HS-27A (cell line): ENCODE measurements around the gene AKAP13.
"Not testable (repeated sequence)": the region's sequence is repeated elsewhere in the genome, so short reads cannot be mapped to it uniquely, and the experiment has no call there.

Source experiments
- DNase-seq: peaks from one replicate; pipeline ENCODE4 v3.0.0-alpha.2; 2012; ENCODE audit warnings: low read depth, missing footprints

Gene AKAP13

GRCh38 chr15:85350395-85350794 is 30.0 kb upstream of the AKAP13 start:
- DNase-seq = no peak

- DNase-seq = not testable (repeated sequence)
Observed at GRCh38 chr15:85351501-85351900, 28.9 kb upstream of the AKAP13 start.

GRCh38 chr15:85351965-85352364 is 28.4 kb upstream of the AKAP13 start:
- DNase-seq = no peak

DNA sequence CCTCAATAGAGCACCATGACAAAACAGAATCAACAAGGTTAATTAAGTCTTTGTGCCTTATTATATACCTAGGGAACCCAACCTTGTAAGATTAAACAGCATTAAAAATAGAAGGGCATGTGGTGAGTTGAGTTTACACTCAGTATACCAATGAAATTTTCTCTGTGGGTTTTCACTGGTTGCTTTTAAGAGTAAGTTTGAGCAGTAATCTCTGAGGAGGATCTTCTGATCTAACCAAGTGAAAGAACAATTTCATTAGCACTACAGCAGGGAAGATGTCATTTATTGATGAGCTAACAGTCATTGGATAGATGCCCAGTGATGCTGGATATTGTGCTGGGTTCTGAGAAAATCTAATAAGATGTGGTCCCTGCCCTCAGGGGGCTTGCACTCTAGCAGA is 26.9 kb upstream of the AKAP13 start:
- DNase-seq = no peak

GRCh38 chr15:85354461-85354860 is 25.9 kb upstream of the AKAP13 start:
- DNase-seq = peak; percentile 63

GRCh38 chr15:85354948-85355347 is 25.5 kb upstream of the AKAP13 start:
- no peak for DNase-seq

DNA sequence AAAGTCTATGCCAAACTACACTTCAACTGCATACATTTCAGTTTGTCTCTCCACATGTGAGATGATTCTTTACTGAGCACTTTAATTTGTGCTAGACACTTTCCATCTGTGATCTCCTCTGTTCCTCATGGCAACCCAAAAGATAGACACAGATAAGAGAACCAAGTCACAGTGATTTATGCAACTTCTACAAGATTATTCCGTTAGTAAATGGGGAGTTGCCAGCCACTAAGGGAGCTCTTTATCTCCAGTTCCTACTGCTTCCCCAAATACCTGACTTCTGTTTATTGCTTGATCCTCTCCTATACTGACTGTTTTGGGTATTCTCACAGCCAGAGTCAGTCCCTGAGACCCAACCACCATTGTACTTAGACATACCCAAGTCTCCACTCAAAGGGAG is 24.1 kb upstream of the AKAP13 start:
- no peak for DNase-seq

DNA sequence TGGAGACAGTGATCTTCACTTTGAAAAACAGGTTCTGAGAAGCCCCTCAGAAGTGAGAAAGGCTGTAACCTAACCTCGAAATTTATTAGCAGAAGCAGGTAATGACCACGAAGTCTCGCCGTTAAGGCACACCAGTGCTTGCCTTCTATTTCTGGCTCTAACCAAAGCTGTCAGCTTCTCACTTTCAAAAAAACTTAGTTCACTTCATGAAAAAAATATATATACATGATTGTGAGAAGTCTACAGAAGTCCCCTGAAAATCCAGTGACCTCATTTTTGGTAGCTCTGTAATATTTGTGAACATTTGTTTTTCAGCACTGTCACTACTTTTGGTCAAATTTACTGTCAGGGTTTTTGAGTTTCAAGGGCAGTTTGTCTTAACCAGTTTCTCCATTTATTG is 19.1 kb upstream of the AKAP13 start:
- no peak for DNase-seq

- no peak for DNase-seq
Observed at GRCh38 chr15:85362436-85363081, 17.8 kb upstream of the AKAP13 start.

GRCh38 chr15:85365980-85366379 is 14.4 kb upstream of the AKAP13 start:
- no peak for DNase-seq

DNA sequence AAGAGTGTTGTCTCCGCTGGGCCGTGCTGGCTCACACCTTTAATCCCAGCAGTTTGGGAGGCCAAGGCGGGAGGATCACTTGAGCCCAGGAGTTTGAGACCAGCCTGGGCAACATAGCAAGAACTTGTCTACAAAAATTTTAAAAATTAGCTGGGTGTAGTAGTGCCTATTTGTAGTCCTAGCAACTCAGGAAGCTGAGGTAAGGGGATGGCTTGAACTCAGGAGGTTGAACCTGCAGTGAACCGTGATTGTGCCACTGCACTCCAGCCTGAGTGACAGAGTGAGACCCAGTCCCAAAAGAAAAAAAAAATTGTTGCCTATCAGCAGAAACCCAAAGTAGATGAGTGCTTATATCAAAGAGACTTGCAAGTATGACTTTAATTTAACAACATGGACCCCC is 12.7 kb upstream of the AKAP13 start:
- no peak for DNase-seq

DNA sequence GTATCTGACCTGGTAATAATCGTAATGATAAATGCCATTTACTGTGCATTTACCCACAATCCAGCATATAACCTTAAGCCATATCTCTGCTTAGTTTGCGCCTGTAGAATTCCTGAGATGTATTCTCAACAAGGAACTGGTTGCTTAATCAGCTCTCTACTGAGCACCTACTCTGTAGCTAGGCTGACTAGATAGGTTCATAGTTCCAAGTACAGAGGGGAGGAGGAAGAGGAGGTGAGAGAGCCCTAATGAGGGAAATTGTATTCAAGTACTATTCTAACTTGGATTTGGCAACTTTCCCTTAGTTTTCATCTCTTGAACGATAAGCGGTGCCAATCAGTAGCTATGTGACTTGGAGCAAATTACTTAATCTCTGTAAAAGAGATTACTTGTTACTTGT is 5.6 kb upstream of the AKAP13 start:
- DNase-seq = no peak

DNA sequence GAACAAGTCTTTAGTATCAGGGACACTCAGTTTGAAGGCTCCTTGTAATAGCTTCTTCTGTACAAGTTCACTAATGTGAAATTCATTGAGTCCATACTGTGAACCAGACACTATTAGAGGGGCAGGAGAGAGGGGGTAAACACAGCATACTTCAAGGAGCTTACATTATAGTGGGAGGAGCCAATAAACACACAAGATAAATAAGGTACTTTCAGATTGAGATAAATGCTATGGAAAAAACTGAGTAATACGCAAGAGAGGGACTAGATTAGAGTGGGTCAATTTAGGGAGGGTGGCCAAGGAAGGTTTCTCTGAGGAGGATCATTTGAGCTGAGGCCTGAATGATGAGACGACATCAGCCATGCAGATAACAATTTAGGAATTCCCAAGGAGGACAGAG is 3.1 kb upstream of the AKAP13 start:
- no peak for DNase-seq

GRCh38 chr15:85377986-85378385 is 2.4 kb upstream of the AKAP13 start:
- no peak for DNase-seq

DNA sequence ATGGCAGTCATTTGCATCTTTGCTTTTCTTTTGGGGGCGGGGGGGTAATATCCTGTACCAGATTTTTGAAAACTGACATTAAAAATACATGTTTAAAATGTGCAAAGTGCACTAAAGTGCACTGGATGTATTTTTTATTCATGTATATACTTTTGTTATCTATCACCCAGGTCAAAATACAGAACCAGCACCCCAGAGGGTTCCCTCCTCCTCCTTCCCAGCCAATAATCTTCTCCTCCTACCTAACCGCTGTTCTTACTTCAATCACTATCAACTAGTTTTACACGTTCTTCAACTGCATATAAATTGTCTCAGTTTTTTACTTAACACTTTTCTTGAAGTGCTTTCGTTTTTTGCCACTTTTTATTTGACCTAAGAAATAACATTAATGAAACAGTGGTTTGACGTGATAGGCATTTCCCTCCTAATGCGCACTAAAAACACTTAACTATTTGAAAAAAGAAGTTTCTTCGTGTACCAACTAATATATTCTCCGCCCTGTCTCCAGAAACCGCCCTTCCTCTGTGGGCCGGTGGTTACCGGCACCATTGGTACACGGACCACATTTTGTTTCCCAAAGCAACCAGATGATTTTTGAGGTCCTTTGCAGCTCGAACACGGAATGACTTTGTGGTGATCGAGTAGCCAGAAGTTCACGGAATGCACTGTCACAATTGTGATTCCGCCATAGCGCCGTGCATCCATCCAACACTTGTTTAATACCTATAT is 836 bp upstream of the AKAP13 start:
- no peak for DNase-seq

DNA sequence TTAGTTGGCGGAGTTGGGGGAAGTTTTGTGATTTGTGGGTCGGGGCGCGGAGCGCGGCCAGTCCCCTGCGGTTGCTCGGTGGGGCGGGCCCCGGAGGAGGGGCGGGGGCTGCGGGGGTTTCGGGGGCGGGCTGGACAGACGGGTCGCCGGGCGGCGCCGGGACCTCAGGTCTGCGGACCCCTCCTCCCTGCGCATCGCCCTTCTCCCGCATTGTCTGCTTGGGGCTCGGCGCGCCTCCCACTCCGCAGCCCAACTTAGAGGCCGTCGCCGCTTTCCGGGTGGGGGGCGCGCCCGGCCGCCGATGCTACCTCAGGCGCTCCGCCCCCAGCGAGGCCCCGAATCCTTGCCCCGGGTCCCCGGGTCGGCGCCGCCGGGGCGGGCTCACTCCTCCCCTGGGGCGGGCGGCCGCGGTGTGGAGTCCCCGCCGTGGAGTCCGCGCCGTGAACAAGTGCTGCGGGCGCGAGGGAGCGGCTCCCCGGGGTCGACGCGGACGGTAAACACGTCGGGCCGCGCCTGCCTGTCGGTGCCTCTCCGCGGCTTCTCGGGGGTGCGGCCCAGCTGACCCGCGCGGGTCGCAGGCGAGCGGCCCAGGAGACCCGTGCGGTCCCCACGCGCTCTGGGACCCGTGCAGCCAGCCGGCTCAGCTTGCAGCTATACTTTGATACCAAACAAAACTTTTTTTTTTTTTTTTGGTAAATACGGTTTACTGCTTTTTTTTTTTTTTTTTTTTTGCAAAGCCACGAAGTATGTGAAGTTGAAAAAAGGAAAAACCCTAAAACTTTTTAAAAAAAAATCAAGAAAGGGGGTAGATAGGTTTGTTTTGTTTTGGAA is 624 bp downstream of the AKAP13 start:
- DNase-seq = no peak

DNA sequence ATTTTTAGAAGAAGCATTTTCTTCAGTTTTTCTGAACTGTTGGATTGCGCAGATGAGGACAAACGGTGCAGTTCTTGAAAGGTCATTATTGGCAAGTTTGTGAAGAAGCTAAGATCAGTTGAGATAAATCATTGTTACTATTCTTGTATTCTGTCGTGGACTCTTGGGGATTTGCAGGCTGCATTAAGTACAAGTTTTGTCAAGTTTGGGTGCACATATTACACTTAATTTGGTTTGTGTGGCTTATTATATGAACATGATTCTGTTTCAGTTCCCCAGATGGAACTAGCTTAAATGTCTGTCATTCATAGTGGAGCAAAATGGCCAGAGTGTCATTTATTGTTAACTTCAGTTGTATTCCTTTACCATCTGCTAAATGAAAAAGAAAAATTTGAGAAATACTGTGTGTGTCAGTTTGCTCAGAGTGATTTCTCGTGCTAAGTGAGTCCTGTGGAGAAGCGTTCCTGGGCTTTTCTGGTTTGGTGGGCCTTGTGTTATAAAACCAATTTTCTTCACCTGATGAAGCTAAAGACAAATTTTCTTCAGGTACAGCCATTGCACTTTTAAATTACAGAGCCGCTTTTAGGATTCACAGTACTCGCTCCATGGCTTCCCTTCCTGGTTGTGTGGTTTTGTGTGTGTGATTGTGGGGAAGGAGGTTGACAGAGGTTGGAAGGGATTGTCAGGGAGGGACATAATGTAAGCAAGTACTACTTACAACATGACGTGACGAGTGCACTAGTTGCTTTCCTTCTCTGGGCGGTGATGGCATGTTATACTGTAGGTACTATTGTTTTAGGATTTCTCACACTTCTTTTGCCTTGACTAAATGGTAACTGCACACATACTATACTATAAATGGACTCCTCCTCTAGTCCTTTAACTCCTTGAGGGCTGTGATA is 1.7 kb downstream of the AKAP13 start:
- DNase-seq = no peak

- no peak for DNase-seq
Observed at GRCh38 chr15:85382942-85383341, 2.5 kb downstream of the AKAP13 start.

GRCh38 chr15:85383470-85384148 is 3.2 kb downstream of the AKAP13 start:
- no peak for DNase-seq

DNA sequence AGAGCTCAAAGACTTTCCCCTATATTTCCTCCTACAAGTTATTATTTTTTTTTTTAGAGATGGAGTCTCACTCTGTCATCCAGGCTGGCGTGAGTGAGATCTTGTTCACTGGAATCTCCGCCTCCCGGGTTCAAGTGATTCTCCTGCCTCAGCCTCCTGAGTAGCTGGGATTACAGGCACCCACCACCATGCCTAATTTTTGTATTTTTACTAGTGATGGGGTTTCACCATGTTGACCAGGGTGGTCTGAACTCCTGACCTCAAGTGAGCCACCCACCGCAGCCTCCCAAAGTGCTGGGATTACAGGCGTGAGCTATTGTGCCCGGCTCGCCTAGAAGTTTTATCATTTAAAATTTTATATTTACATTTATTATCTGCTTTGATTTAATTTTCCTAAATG is 5.9 kb downstream of the AKAP13 start:
- DNase-seq = no peak

- no peak for DNase-seq
Observed at GRCh38 chr15:85388566-85389305, 8.3 kb downstream of the AKAP13 start.
